ENCODE measurements around the gene SLU7. TPM values are rescaled to one million over a fixed set of nuclear protein-coding genes. Genes with fewer than 3 reads are reported as not detected.

SLU7 gene
- total and polyA plus RNA-seq, 2 donors (not counting 3 experiments of a cell fraction or from before 2014, with no cell fraction given), result 10.2 to 48.2 TPM

- Histone ChIP-seq H3K27me3 (ENCODE audit: control insufficient read depth in 2 of 2, insufficient read depth in 2 of 2, low read length in 2 of 2) (peaks cover 16 to 19% of the 10 kb centered on the region in 2 experiments), H2AFZ (ENCODE audit: low read depth, low read length) (no peak overlapping the region), H3K36me3 (ENCODE audit: control insufficient read depth in 2 of 2, extremely low read depth in 1 of 2, insufficient read depth in 2 of 2, low read length in 2 of 2) (no peaks in the 10 kb centered on the region), H3K4me1 (ENCODE audit: control insufficient read depth, extremely low read depth, insufficient read depth, low read length) (no peaks in the 10 kb centered on the region), H3K9me3 (replicated peaks; ENCODE audit: control insufficient read depth, insufficient read depth, low read length) (no peaks in the 10 kb centered on the region), H3K9me1 (replicated peaks; ENCODE audit: control insufficient read depth, extremely low read depth, insufficient read depth, low read length) (no peaks in the 10 kb centered on the region), H4K20me1 (replicated peaks; ENCODE audit: control insufficient read depth, extremely low read depth, insufficient read depth, low read length) (no peaks in the 10 kb centered on the region), H3K9ac (replicated peaks; ENCODE audit: extremely low read depth, insufficient read depth, low read length) (no peak overlapping the region), H3K4me3 (replicated peaks in 1 of 3; ENCODE audit: insufficient read depth in 1 of 3, low read depth in 1 of 3, low read length in 3 of 3) (no peak overlapping the region), H3K4me2 (ENCODE audit: insufficient read depth, low read length) (no peak overlapping the region), H3K79me2 (ENCODE audit: control insufficient read depth, insufficient read depth, low read length) (no peaks in the 10 kb centered on the region), H3K27ac (ENCODE audit: insufficient read depth, low read depth, low read length) (no peak overlapping the region)
- CTCF ChIA-PET, result no interaction called here
- FAIRE-seq (no peak), DNase-seq (ENCODE audit: low read depth, low spot score) (no peak)
- dilution Hi-C loops (cut with MboI; ENCODE audit: extremely low pct_ligation_motif_present, low sequenced_read_pairs) (no loop called here), intact Hi-C loops (cut with micrococcal nuclease) (no loop called here)
- no TSS peak for BruUV-seq (replicated peaks)
- POLR2A ChIA-PET, result no interaction called here
- no peak for TF ChIP-seq EZH2 (IDR thresholded peaks at IDR 0.05; ENCODE audit: borderline replicate concordance, low read depth, low read length, severe bottlenecking)
- no peak for TF ChIP-seq GATA2 (IDR thresholded peaks at IDR 0.05; ENCODE audit: insufficient read depth, insufficient read length, low read depth, low read length)
- TF ChIP-seq, protein P1, sequence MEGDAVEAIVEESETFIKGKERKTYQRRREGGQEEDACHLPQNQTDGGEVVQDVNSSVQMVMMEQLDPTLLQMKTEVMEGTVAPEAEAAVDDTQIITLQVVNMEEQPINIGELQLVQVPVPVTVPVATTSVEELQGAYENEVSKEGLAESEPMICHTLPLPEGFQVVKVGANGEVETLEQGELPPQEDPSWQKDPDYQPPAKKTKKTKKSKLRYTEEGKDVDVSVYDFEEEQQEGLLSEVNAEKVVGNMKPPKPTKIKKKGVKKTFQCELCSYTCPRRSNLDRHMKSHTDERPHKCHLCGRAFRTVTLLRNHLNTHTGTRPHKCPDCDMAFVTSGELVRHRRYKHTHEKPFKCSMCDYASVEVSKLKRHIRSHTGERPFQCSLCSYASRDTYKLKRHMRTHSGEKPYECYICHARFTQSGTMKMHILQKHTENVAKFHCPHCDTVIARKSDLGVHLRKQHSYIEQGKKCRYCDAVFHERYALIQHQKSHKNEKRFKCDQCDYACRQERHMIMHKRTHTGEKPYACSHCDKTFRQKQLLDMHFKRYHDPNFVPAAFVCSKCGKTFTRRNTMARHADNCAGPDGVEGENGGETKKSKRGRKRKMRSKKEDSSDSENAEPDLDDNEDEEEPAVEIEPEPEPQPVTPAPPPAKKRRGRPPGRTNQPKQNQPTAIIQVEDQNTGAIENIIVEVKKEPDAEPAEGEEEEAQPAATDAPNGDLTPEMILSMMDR (IDR thresholded peaks at IDR 0.05; ENCODE audit: extremely low read depth in 1 of 2, insufficient read depth in 1 of 2, low read depth in 1 of 2, low read length in 2 of 2), result no peak
- TF ChIP-seq, protein P2, sequence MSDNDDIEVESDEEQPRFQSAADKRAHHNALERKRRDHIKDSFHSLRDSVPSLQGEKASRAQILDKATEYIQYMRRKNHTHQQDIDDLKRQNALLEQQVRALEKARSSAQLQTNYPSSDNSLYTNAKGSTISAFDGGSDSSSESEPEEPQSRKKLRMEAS (IDR thresholded peaks at IDR 0.05; ENCODE audit: insufficient read depth, insufficient read length), result no peak
- TF ChIP-seq JUN (IDR thresholded peaks at IDR 0.05; ENCODE audit: borderline replicate concordance, insufficient read depth, insufficient read length, low read depth), result no peak
- TF ChIP-seq POLR2A (IDR thresholded peaks at IDR 0.05; ENCODE audit: low read depth, low read length), result no peak
- no peak for TF ChIP-seq MYC (IDR thresholded peaks at IDR 0.05; ENCODE audit: low read depth, low read length)
- TF ChIP-seq POLR2AphosphoS5 (IDR thresholded peaks at IDR 0.05; ENCODE audit: insufficient read depth, low read depth, low read length), result no peak
Observed at GRCh38 chr5:160382346-160382745, 36.5 kb downstream of the SLU7 start.
